HG03442 (cell line): ENCODE results near the gene RPP40.
A peak's percentile ranks its signal among the peaks of the same experiment; 100 is the strongest.
"Not testable (repeated sequence)": the region's sequence is repeated elsewhere in the genome, so short reads cannot be mapped to it uniquely, and the experiment has no call there.

Experiments
- ATAC-seq: cut with Tn5 transposase; IDR thresholded peaks from one replicate; pipeline ENCODE4 v1.9.1; 2021; ENCODE audit warnings: mild to moderate bottlenecking, moderate library complexity; ENCODE audit not compliant: unreplicated experiment

The RPP40 gene

DNA sequence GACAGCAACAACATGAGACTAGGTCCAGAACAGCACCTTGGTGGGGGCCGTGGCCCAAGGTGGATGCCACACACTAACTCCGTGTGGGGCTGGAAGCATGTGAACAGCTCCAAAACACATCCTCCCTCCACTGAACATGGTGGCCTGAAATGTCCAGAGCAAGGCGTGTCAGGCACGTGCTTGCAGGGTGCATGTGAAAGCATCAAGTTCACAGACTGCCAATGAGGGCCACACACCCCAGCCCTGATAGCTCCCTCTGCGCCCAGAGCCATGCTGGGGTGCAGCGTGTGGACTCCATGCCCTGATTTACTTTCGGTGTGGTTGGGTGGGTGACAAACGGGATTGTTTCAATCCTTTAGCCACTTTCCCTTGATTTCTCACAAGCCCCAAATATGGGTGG, 20.1 kb upstream of the RPP40 start:
- ATAC-seq, result no peak

DNA sequence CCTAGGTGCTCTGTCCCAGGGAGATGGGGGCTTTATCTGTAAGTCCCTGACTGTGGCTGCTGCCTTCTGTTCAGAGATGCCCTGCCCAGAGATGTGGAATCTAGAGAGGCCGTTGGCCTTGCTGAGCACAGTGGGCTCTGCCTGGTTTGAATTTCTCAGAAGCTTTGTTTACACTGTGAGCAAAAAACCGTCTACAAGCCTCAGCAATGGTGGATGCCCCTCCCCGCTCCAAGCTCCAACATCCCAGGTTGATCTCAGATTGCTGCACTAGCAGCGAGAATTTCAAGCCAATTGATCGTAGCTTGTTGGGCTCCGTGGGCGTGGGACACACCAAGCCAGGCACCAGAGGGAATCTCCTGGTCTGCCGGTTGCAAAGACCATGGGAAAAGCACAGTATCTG, 16.3 kb upstream of the RPP40 start:
- no peak for ATAC-seq

DNA sequence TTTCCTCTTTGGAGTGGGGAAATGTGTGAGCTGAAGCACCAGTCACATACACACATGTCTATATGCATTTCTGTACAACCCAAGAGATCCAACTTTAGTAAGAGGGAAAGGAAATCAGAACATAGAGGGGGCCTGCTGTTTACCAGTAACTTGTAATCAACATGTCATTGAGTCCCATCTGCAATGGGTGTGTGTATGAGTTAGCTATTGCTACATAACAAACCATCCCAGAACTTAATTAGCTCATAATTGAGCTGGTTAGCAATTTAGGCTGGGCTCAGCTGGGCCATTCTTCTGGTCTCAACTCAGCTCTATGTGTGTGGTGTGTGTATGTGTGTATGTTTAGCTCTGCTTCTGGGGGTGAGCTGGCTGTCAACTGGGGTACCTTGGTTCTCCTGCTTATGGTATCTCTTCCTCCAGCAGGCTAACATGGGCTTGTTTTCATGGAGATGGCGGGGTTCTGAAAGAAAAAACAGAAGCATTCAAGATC, 10.3 kb upstream of the RPP40 start:
- ATAC-seq, result no peak

- ATAC-seq, result no peak
Measured at GRCh38 chr6:5012519-5012918, 8.7 kb upstream of the RPP40 start.

GRCh38 chr6:5011346-5011745, 7.5 kb upstream of the RPP40 start:
- ATAC-seq, result no peak

- no peak for ATAC-seq
Measured at GRCh38 chr6:5007531-5007930, 3.7 kb upstream of the RPP40 start.

GRCh38 chr6:5006222-5006621, 2.4 kb upstream of the RPP40 start:
- no peak for ATAC-seq

- ATAC-seq, result not testable (repeated sequence)
Measured at GRCh38 chr6:5005038-5005433, 1.2 kb upstream of the RPP40 start.

DNA sequence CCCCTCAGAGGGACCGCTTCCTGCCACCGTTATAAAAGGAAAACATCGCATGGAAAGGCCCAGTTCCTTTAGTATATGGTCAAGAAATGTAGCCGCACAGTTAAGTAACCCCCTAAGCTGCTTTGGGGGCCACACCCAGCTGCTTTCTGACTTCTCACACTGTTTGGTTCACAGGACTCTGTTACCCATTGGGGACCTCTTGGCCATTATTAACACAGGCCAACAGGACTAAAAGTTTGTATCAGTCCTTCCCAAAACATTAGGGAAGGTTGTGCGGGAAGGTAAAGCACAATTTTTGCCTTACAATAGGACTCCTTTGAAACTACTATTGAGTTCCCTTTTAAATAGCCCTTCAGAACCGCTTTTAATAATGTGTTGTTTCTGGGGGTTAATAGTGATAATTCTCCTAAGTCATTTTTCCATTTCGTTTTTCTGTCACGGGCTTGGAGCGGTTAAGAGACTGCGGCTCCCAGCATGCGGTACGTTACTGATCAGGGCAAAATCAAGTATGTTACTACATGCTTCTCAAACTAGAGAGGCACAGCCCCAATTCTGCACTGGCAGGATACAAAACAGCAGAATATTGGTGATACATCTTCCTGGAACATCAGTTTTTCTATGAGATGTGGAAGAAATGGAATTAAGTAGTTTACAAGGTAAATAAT, 668 bp upstream of the RPP40 start:
- peak; percentile 1 for ATAC-seq

- ATAC-seq, result no peak
Measured at GRCh38 chr6:4999586-4999985, 4.3 kb downstream of the RPP40 start.

GRCh38 chr6:4997862-4998261, 6.0 kb downstream of the RPP40 start:
- no peak for ATAC-seq

DNA sequence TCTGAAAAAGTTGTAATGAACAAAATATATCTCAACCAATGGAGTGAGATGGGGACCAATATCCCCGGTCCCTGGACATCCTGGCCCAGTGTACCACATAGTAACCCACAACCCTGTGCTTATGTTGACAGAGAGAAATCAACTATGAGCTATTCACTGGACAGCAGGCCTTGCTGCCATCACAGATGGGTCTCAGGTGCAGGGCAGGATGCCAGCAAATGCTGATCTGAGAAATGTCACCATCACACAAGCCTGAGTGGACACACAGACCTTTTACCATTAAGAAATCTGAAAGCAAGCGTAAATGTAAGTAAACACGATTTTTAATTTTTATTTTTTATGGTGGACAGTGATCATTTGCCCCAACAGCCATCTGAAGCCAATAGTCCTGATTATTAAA, 9.1 kb downstream of the RPP40 start:
- ATAC-seq, result no peak

DNA sequence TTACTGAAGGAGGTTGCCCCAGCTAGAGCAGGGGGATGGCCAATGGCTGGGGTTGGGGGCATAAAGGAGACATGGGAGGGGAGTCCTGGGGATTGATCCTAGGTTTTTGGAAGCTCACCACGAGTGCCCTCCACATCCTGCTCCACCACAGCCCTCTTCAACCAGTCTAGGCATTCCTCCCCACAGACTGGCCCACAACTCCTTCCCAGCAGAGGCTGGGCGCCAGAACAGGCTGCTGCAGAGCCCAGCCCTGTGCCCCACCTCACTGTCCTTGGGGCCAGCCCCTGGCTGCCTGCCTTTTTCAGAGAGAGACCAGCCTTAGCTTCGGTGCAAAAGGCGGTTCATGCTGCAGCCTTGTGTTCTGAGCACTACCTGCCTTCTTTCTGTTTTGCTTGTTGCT, 16.4 kb downstream of the RPP40 start:
- ATAC-seq, result no peak

GRCh38 chr6:4986999-4987398, 16.8 kb downstream of the RPP40 start:
- no peak for ATAC-seq

- ATAC-seq, result no peak
Measured at GRCh38 chr6:4983322-4983721, 20.5 kb downstream of the RPP40 start.

GRCh38 chr6:4981761-4982160, 22.1 kb downstream of the RPP40 start:
- ATAC-seq, result no peak

DNA sequence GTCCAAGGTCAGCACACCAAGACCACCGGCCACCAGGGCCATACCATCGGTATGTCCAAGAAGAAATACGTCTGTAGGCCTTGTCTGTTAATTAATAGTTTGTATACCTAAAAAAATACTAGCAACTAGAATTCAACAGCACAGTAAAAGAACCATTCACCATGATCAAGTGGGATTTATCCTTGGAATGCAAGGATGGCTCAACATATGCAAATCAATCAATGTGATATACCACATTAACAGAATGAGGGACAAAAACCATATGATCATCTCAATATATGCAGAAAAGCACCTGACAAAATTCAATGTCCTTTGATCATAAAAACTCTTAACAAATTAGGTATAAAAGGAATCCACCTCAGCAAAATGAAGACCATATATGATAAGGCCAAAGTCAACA, 24.4 kb downstream of the RPP40 start:
- no peak for ATAC-seq

DNA sequence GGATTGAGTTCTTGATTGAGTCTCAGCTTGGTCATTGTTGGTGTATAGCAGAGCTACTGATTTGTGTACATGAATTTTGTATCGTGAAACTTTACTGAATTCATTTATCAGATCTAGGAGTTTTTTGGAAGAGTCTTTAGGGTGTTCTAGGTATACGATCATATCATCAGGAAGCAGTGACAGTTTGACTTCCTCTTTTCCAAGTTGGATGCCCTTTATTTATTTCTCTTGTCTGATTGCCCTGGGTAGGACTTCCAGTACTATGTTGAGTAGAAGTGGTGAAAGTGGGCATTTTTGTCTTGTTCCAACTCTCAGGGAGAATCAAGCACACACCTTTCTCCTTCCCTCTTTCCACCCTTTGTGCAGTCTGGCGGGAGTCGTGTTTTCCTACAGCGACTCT, 26.4 kb downstream of the RPP40 start:
- ATAC-seq, result no peak

DNA sequence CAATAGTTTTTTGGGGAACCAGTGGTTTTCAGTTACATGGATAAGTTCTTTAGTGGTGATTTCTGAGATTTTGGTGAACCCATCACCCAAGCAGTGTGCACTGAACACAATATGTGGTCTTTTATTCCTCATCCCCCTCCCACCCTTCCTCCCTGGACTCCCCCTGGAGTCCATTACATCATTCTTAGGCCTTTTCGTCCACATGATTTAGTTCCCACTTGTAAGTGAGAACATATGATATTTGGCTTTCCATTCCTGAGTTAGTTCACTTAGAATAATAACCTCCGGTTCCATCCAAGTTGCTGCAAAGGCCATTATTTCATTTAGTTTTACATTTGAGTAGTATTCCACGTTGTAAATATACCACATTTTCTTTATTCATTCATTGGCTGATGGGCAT, 28.3 kb downstream of the RPP40 start:
- no peak for ATAC-seq

DNA sequence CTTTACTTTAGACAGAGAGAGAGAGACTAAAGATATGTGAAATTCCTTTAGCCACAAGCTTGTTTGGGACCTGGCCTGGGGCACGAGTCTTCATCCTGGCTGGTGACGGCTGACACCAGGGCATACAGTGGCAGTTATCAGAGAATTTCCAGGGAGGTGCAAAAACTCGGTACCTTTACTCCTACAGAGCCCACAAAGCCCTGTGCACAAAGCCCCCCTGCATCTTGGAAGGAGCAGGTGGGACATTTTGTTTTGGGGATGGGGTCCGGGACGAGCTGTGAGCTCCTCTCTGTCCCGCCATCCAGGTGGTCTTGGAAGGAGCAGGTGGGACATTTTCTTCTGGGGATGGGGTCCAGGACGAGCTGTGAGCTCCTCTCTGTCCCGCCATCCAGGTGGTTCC, 28.9 kb downstream of the RPP40 start:
- ATAC-seq, result no peak

GRCh38 chr6:4973982-4974745, 29.7 kb downstream of the RPP40 start:
- no peak for ATAC-seq

- no peak for ATAC-seq
Measured at GRCh38 chr6:4973415-4973814, 30.4 kb downstream of the RPP40 start.

DNA sequence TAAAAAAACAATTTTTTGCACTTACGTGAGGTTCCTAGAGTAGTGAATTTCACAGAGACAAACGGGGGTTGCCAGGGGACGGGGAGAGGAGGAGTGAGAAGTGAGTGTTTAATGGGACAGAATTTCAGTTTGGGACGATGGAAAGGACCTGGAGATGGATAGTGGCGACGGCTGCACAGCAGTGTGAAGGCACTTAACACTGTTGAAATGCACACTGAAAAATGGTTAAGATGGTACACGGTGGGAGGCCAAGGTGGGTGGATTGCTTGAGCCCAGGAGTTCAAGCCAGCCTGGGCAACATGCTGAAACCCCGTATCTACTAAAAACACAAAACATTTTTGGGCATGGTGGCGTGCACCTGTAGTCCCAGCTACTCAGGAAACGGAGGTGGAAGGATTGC, 31.4 kb downstream of the RPP40 start:
- ATAC-seq, result no peak
